ENCODE results near the gene RNF220. TPM values are rescaled to one million over a fixed set of nuclear protein-coding genes. Genes with fewer than 3 reads are reported as not detected.
"Not testable (repeated sequence)": the region's sequence is repeated elsewhere in the genome, so short reads cannot be mapped to it uniquely, and the experiment has no call there.

The RNF220 gene
- polyA plus RNA-seq, 12 donors = 36.9 to 80.5 (median 52.6) TPM; not detected in 1

GRCh38 chr1:44698138-44698537 is 293.1 kb downstream of the RNF220 start:
- no peak for DNase-seq

DNA sequence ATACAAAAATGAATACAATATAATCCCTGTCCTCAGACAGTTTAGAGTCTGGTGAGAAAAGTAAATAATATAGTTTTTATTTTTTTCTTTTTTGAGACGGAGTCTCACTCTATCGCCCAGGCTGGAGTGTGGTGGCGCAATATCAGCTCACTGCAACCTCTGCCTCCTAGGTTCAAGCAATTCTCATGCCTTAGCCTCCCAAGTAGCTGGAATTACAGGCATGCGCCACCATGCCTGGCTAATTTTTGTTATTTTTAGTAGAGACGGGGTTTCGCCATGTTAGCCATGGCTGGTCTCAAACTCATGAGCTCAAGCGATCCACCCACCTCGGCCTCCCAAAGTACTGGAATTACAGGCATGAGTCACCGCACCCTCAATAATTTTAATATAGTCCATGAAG is 294.3 kb downstream of the RNF220 start:
- DNase-seq = not testable (repeated sequence)

DNA sequence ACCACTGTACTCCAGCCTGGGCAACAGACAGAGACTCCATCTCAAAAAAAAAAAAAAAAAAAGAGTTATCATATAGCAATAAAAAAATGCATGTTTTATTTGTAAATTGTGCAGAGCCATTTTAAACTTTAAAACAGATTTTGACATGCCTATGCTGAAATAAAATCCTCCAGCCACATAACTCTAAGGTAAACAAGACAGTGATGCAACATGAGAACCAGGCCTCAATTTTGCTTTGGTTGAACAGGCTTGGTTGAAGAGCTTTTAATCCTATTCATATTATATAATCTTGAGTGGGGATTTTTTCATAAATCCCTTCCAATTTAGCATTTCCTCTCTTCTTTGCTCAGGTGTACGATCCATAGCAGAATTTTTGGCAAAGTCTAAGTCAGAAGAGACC is 295.5 kb downstream of the RNF220 start:
- DNase-seq = no peak

DNA sequence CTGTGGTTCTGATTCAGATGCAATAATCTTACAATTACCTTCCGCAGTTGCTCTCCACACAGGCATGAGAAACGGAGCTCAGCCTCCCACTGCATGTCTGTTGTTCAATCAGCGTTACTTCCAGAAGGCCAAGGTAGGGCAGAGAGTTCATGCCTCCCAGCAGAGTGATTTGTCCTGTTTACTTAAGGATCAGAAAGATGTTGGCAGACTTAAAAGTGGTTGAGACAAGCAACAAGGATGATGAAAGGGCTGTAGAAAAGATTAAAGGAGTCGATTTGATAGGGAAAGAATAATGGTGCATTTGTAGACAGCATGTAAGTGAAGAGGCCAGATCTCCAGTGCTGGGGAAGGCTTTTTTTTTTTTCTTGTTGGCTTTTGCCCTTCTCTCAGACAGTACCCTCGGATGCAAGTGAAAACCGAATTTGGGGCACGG is 296.1 kb downstream of the RNF220 start:
- no peak for DNase-seq

Other genes with a start within 250 kb of the RNF220 start
- gene DMAP1, start 191.8 kb upstream of the RNF220 start, polyA plus RNA-seq (ENCODE audit: insufficient read length in 12 of 12) = 10 to 100 TPM in 11 of 12 donors, not detected in 1; 27.7 to 50.8 (median 36.8) TPM
- gene ERI3, start 50.0 kb upstream of the RNF220 start, polyA plus RNA-seq (ENCODE audit: insufficient read length in 12 of 12) = 10 to 100 TPM in 11 of 12 donors, not detected in 1; 36.6 to 76.7 (median 44.9) TPM